ENCODE data around the gene TMEM170A.

- TF ChIP-seq SPI1 (IDR thresholded peaks at IDR 0.05; ENCODE audit: low read depth, low read length), result no peak
- no peak for TF ChIP-seq POLR2A (IDR thresholded peaks at IDR 0.05; ENCODE audit: low read depth, low read length)
- TF ChIP-seq PAX5 (IDR thresholded peaks at IDR 0.05; ENCODE audit: insufficient read depth, low read length, severe bottlenecking), result no peak
Measured at GRCh38 chr16:75502916-75503605, 38.6 kb upstream of the TMEM170A start.

Data from GM12891 (cell line).